ENCODE results near the gene NINJ1.

- TF ChIP-seq, protein P1, sequence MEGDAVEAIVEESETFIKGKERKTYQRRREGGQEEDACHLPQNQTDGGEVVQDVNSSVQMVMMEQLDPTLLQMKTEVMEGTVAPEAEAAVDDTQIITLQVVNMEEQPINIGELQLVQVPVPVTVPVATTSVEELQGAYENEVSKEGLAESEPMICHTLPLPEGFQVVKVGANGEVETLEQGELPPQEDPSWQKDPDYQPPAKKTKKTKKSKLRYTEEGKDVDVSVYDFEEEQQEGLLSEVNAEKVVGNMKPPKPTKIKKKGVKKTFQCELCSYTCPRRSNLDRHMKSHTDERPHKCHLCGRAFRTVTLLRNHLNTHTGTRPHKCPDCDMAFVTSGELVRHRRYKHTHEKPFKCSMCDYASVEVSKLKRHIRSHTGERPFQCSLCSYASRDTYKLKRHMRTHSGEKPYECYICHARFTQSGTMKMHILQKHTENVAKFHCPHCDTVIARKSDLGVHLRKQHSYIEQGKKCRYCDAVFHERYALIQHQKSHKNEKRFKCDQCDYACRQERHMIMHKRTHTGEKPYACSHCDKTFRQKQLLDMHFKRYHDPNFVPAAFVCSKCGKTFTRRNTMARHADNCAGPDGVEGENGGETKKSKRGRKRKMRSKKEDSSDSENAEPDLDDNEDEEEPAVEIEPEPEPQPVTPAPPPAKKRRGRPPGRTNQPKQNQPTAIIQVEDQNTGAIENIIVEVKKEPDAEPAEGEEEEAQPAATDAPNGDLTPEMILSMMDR (IDR thresholded peaks at IDR 0.05) = no peak
- no peak for TF ChIP-seq POLR2A (IDR thresholded peaks at IDR 0.05)
Observed at GRCh38 chr9:93120846-93121315, 13.2 kb downstream of the NINJ1 start.

All from Peyer's patch (tissue), 4 donors.